Measurements from ENCODE around the gene EFCAB6. TPM values are rescaled to one million over a fixed set of nuclear protein-coding genes. Genes with fewer than 3 reads are reported as not detected.

EFCAB6 gene
- total and polyA plus RNA-seq, 2 donors (not counting 3 experiments of a cell fraction or from before 2014, with no cell fraction given) = 0.07 to 0.31 TPM

GRCh38 chr22:43554259-43554636 is 257.9 kb downstream of the EFCAB6 start:
- Histone ChIP-seq H3K79me2 (ENCODE audit: control insufficient read depth, insufficient read depth, low read length) (no peaks in the 10 kb centered on the region), H3K4me1 (ENCODE audit: control insufficient read depth, extremely low read depth, insufficient read depth, low read length) (no peaks in the 10 kb centered on the region), H3K27ac (ENCODE audit: insufficient read depth, low read depth, low read length) (no peak overlapping the region), H3K9me3 (replicated peaks; ENCODE audit: control insufficient read depth, insufficient read depth, low read length) (peaks cover 1% of the 10 kb centered on the region), H3K9ac (replicated peaks; ENCODE audit: extremely low read depth, insufficient read depth, low read length) (no peak overlapping the region), H3K4me2 (ENCODE audit: insufficient read depth, low read length) (no peak overlapping the region), H2AFZ (ENCODE audit: low read depth, low read length) (no peak overlapping the region), H3K36me3 (ENCODE audit: control insufficient read depth in 2 of 2, extremely low read depth in 1 of 2, insufficient read depth in 2 of 2, low read length in 2 of 2) (no peaks in the 10 kb centered on the region), H3K27me3 (ENCODE audit: control insufficient read depth in 2 of 2, insufficient read depth in 2 of 2, low read length in 2 of 2) (no peaks in the 10 kb centered on the region), H4K20me1 (replicated peaks; ENCODE audit: control insufficient read depth, extremely low read depth, insufficient read depth, low read length) (no peaks in the 10 kb centered on the region), H3K4me3 (replicated peaks in 1 of 3; ENCODE audit: insufficient read depth in 1 of 3, low read depth in 1 of 3, low read length in 3 of 3) (no peak overlapping the region), H3K9me1 (replicated peaks; ENCODE audit: control insufficient read depth, extremely low read depth, insufficient read depth, low read length) (no peaks in the 10 kb centered on the region)
- ChIA-PET POLR2A (no interaction called here), CTCF (no interaction called here)
- FAIRE-seq (no peak), DNase-seq (ENCODE audit: low read depth, low spot score) (no peak)
- intact Hi-C loops (cut with micrococcal nuclease) (no loop called here), dilution Hi-C loops (cut with MboI; ENCODE audit: extremely low pct_ligation_motif_present, low sequenced_read_pairs) (no loop called here)
- BruUV-seq (replicated peaks) = no TSS peak
- TF ChIP-seq POLR2AphosphoS5 (IDR thresholded peaks at IDR 0.05; ENCODE audit: insufficient read depth, low read depth, low read length) (no peak), GATA2 (IDR thresholded peaks at IDR 0.05; ENCODE audit: insufficient read depth, insufficient read length, low read depth, low read length) (no peak), MYC (IDR thresholded peaks at IDR 0.05; ENCODE audit: low read depth, low read length) (no peak)

GRCh38 chr22:43553451-43554258 is 258.4 kb downstream of the EFCAB6 start:
- H3K4me3 ChIP-seq (replicated peaks in 1 of 3; ENCODE audit: insufficient read depth in 1 of 3, low read depth in 1 of 3, low read length in 3 of 3) = no peak overlapping the region
- no peak overlapping the region for H2AFZ ChIP-seq (ENCODE audit: low read depth, low read length)
- H3K9ac ChIP-seq (replicated peaks; ENCODE audit: extremely low read depth, insufficient read depth, low read length) = no peak overlapping the region
- H4K20me1 ChIP-seq (replicated peaks; ENCODE audit: control insufficient read depth, extremely low read depth, insufficient read depth, low read length) = no peaks in the 10 kb centered on the region
- BruUV-seq (replicated peaks) = no TSS peak
- FAIRE-seq (no peak), DNase-seq (ENCODE audit: low read depth, low spot score) (no peak)
- H3K27ac ChIP-seq (ENCODE audit: insufficient read depth, low read depth, low read length) = no peak overlapping the region
- H3K4me2 ChIP-seq (ENCODE audit: insufficient read depth, low read length) = no peak overlapping the region
- ChIA-PET CTCF (no interaction called here), POLR2A (no interaction called here)
- H3K36me3 ChIP-seq (ENCODE audit: control insufficient read depth in 2 of 2, extremely low read depth in 1 of 2, insufficient read depth in 2 of 2, low read length in 2 of 2) = no peaks in the 10 kb centered on the region
- no peaks in the 10 kb centered on the region for H3K9me1 ChIP-seq (replicated peaks; ENCODE audit: control insufficient read depth, extremely low read depth, insufficient read depth, low read length)
- intact Hi-C loops (cut with micrococcal nuclease) = no loop called here
- no peaks in the 10 kb centered on the region for H3K4me1 ChIP-seq (ENCODE audit: control insufficient read depth, extremely low read depth, insufficient read depth, low read length)
- no peaks in the 10 kb centered on the region for H3K79me2 ChIP-seq (ENCODE audit: control insufficient read depth, insufficient read depth, low read length)
- H3K9me3 ChIP-seq (replicated peaks; ENCODE audit: control insufficient read depth, insufficient read depth, low read length) = peaks cover 1% of the 10 kb centered on the region
- H3K27me3 ChIP-seq (ENCODE audit: control insufficient read depth in 2 of 2, insufficient read depth in 2 of 2, low read length in 2 of 2) = no peaks in the 10 kb centered on the region
- dilution Hi-C loops (cut with MboI; ENCODE audit: extremely low pct_ligation_motif_present, low sequenced_read_pairs) = no loop called here
- TF ChIP-seq POLR2A (IDR thresholded peaks at IDR 0.05; ENCODE audit: low read depth, low read length) = no peak
- no peak for TF ChIP-seq MYC (IDR thresholded peaks at IDR 0.05; ENCODE audit: low read depth, low read length)
- no peak for TF ChIP-seq GATA2 (IDR thresholded peaks at IDR 0.05; ENCODE audit: insufficient read depth, insufficient read length, low read depth, low read length)

All from endothelial cell of umbilical vein (primary cell).